Measurements from ENCODE around the gene PDIA6. TPM values are rescaled to one million over a fixed set of nuclear protein-coding genes. Genes with fewer than 3 reads are reported as not detected.

Gene PDIA6
- total RNA-seq, 5 donors from 2014 or later (not counting 1 experiment from before 2014, with no cell fraction given) = 32.6 to 72.3 (median 50.9) TPM

- 93% methylated on average over 7 of the region's 8 CpGs for WGBS (ENCODE audit: insufficient coverage)
- DNase-seq (no peak), ATAC-seq (replicated peaks in 1 of 4) (no peak)
- Mint-ChIP-seq H3K36me3 (peaks cover 2% of the 10 kb centered on the region), H3K27ac (no peak overlapping the region), H3K9me3 (no peaks in the 10 kb centered on the region), H3K4me3 (no peak overlapping the region), H3K4me1 (no peaks in the 10 kb centered on the region), H3K27me3 (no peaks in the 10 kb centered on the region)
- H3K9me3 ChIP-seq = no peaks in the 10 kb centered on the region
- H3K4me1 ChIP-seq (ENCODE audit: control insufficient read depth in 1 of 2, extremely low read depth in 1 of 2, insufficient read depth in 2 of 2, low read length in 2 of 2) = no peaks in the 10 kb centered on the region
- H3K36me3 ChIP-seq (ENCODE audit: control insufficient read depth in 2 of 2, extremely low read depth in 1 of 2, insufficient read depth in 1 of 2, low read length in 1 of 2) = peaks cover 3 to 4% of the 10 kb centered on the region in 2 donors
- POLR2A ChIA-PET = no interaction called here
- no peak overlapping the region for H3K4me3 ChIP-seq (ENCODE audit: control insufficient read depth in 1 of 2, extremely low read depth in 1 of 2, low read length in 1 of 2)
- no peak overlapping the region for H3K27ac ChIP-seq (ENCODE audit: low read length)
- CTCF ChIA-PET = no interaction called here
- no peaks in the 10 kb centered on the region for H3K27me3 ChIP-seq (replicated peaks in 1 of 2; ENCODE audit: control insufficient read depth in 2 of 2, extremely low read depth in 1 of 2, insufficient read depth in 2 of 2, low read length in 1 of 2)
Observed at GRCh38 chr2:10773821-10774341, 38.7 kb downstream of the PDIA6 start.

DNA sequence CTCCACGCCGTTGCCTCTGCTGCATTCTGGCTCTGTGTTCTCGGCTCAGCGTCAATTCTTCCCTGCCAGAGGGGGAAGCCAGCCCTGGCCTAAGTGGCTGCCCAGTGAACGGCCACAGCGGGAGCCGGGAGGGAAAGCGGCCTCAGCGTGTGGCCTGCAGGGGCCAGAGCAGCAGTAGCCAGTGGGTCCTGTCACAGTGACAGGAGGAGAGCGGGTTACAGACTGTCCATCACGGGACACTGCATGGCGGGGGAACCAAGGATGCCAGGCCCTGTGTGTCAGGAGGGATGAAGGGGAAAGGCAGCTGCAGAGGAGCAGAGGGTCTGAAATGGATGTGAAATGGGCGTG is 39.7 kb downstream of the PDIA6 start:
- H3K27ac Mint-ChIP-seq = no peak overlapping the region
- H3K27me3 Mint-ChIP-seq = no peaks in the 10 kb centered on the region
- H3K4me1 Mint-ChIP-seq = no peaks in the 10 kb centered on the region
- H3K9me3 ChIP-seq = no peaks in the 10 kb centered on the region
- H3K4me3 Mint-ChIP-seq = no peak overlapping the region
- DNase-seq = no peak
- H3K4me3 ChIP-seq (ENCODE audit: control insufficient read depth in 1 of 2, extremely low read depth in 1 of 2, low read length in 1 of 2) = no peak overlapping the region
- H3K4me1 ChIP-seq (ENCODE audit: control insufficient read depth in 1 of 2, extremely low read depth in 1 of 2, insufficient read depth in 2 of 2, low read length in 2 of 2) = no peaks in the 10 kb centered on the region
- H3K36me3 ChIP-seq (ENCODE audit: control insufficient read depth in 2 of 2, extremely low read depth in 1 of 2, insufficient read depth in 1 of 2, low read length in 1 of 2) = peaks cover 0 to 3% of the 10 kb centered on the region in 2 donors
- ChIA-PET POLR2A (no interaction called here), CTCF (no interaction called here)
- ATAC-seq (replicated peaks in 1 of 4) = no peak
- no peaks in the 10 kb centered on the region for H3K36me3 Mint-ChIP-seq
- H3K27me3 ChIP-seq (replicated peaks in 1 of 2; ENCODE audit: control insufficient read depth in 2 of 2, extremely low read depth in 1 of 2, insufficient read depth in 2 of 2, low read length in 1 of 2) = no peaks in the 10 kb centered on the region
- 90% methylated on average over 12 of the region's 13 CpGs for WGBS (ENCODE audit: insufficient coverage)
- no peak overlapping the region for H3K27ac ChIP-seq (ENCODE audit: low read length)
- no peaks in the 10 kb centered on the region for H3K9me3 Mint-ChIP-seq

DNA sequence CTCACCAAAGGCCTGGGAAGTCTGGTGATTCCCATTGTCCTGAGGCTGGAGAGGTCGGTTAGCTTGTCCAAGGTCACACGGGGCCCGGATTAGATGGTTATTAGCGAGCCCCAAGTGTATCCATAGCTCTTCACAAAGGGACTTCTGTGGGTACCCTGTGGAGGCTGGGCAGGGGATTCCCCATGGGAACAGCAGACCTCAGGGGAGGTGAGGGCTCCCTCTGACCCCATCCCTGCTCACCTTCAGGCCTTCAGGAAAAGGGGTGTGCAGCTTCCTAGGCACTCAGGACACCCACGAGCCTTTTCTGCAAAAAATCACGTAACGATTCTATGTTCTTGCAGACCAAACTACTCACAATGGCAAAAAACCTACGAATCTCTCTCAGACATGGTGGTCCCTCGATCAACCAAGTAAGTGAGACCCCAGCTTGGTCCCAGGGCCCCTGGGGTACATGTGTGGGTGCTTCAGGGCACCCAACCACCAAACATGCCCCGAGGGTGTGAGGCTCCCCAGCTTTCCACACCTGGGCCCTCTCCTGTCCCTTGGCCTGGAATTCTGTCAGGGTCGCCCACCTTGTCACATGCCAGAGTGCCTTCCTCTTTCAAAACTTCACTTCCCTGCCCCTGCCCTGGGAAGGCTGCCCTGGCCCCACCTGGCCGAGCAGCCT is 40.3 kb downstream of the PDIA6 start:
- no peaks in the 10 kb centered on the region for H3K27me3 ChIP-seq (replicated peaks in 1 of 2; ENCODE audit: control insufficient read depth in 2 of 2, extremely low read depth in 1 of 2, insufficient read depth in 2 of 2, low read length in 1 of 2)

GRCh38 chr2:10771786-10772185 is 40.8 kb downstream of the PDIA6 start:
- DNase-seq (no peak), ATAC-seq (replicated peaks in 1 of 4) (no peak)
- no peaks in the 10 kb centered on the region for H3K36me3 Mint-ChIP-seq
- ChIA-PET CTCF (no interaction called here), POLR2A (no interaction called here)
- H3K4me3 ChIP-seq (ENCODE audit: control insufficient read depth in 1 of 2, extremely low read depth in 1 of 2, low read length in 1 of 2) = no peak overlapping the region
- 66% methylated on average over 6 of the region's 13 CpGs for WGBS (ENCODE audit: insufficient coverage)
- no peaks in the 10 kb centered on the region for H3K36me3 ChIP-seq (ENCODE audit: control insufficient read depth in 2 of 2, extremely low read depth in 1 of 2, insufficient read depth in 1 of 2, low read length in 1 of 2)
- H3K9me3 ChIP-seq = no peaks in the 10 kb centered on the region
- no peaks in the 10 kb centered on the region for H3K4me1 Mint-ChIP-seq
- H3K27ac Mint-ChIP-seq = no peak overlapping the region
- no peaks in the 10 kb centered on the region for H3K27me3 ChIP-seq (replicated peaks in 1 of 2; ENCODE audit: control insufficient read depth in 2 of 2, extremely low read depth in 1 of 2, insufficient read depth in 2 of 2, low read length in 1 of 2)
- no peaks in the 10 kb centered on the region for H3K9me3 Mint-ChIP-seq
- no peaks in the 10 kb centered on the region for H3K27me3 Mint-ChIP-seq
- H3K27ac ChIP-seq (ENCODE audit: low read length) = no peak overlapping the region
- no peak overlapping the region for H3K4me3 Mint-ChIP-seq
- no peaks in the 10 kb centered on the region for H3K4me1 ChIP-seq (ENCODE audit: control insufficient read depth in 1 of 2, extremely low read depth in 1 of 2, insufficient read depth in 2 of 2, low read length in 2 of 2)

More for the DNA sequence above, 40.3 kb downstream of the PDIA6 start:
- POLR2A ChIA-PET = no interaction called here
- no peak overlapping the region for H3K4me3 Mint-ChIP-seq
- Histone ChIP-seq H3K36me3 (ENCODE audit: control insufficient read depth in 2 of 2, extremely low read depth in 1 of 2, insufficient read depth in 1 of 2, low read length in 1 of 2) (peaks cover 0 to under 1% of the 10 kb centered on the region in 2 donors), H3K4me1 (ENCODE audit: control insufficient read depth in 1 of 2, extremely low read depth in 1 of 2, insufficient read depth in 2 of 2, low read length in 2 of 2) (no peaks in the 10 kb centered on the region), H3K9me3 (no peaks in the 10 kb centered on the region), H3K27ac (ENCODE audit: low read length) (no peak overlapping the region), H3K4me3 (ENCODE audit: control insufficient read depth in 1 of 2, extremely low read depth in 1 of 2, low read length in 1 of 2) (no peak overlapping the region)
- no peak overlapping the region for H3K27ac Mint-ChIP-seq
- no peaks in the 10 kb centered on the region for H3K9me3 Mint-ChIP-seq
- WGBS (ENCODE audit: insufficient coverage) = 90% methylated on average over 9 of the region's 12 CpGs
- DNase-seq (no peak), ATAC-seq (replicated peaks in 1 of 4) (no peak)
- CTCF ChIA-PET = no interaction called here
- H3K36me3 Mint-ChIP-seq = no peaks in the 10 kb centered on the region
- no peaks in the 10 kb centered on the region for H3K4me1 Mint-ChIP-seq
- no peaks in the 10 kb centered on the region for H3K27me3 Mint-ChIP-seq

GRCh38 chr2:10770956-10771750 is 41.4 kb downstream of the PDIA6 start:
- no peaks in the 10 kb centered on the region for H3K27me3 ChIP-seq (replicated peaks in 1 of 2; ENCODE audit: control insufficient read depth in 2 of 2, extremely low read depth in 1 of 2, insufficient read depth in 2 of 2, low read length in 1 of 2)
- H3K4me1 ChIP-seq (ENCODE audit: control insufficient read depth in 1 of 2, extremely low read depth in 1 of 2, insufficient read depth in 2 of 2, low read length in 2 of 2) = no peaks in the 10 kb centered on the region
- H3K36me3 ChIP-seq (ENCODE audit: control insufficient read depth in 2 of 2, extremely low read depth in 1 of 2, insufficient read depth in 1 of 2, low read length in 1 of 2) = no peaks in the 10 kb centered on the region
- no peak for DNase-seq
- ChIA-PET POLR2A (no interaction called here), CTCF (no interaction called here)
- H3K27ac Mint-ChIP-seq = no peak overlapping the region
- no peak overlapping the region for H3K27ac ChIP-seq (ENCODE audit: low read length)
- no peak overlapping the region for H3K4me3 ChIP-seq (ENCODE audit: control insufficient read depth in 1 of 2, extremely low read depth in 1 of 2, low read length in 1 of 2)
- no peaks in the 10 kb centered on the region for H3K27me3 Mint-ChIP-seq
- H3K4me3 Mint-ChIP-seq = no peak overlapping the region
- no peaks in the 10 kb centered on the region for H3K4me1 Mint-ChIP-seq
- no peaks in the 10 kb centered on the region for H3K9me3 ChIP-seq
- no peaks in the 10 kb centered on the region for H3K9me3 Mint-ChIP-seq
- ATAC-seq (replicated peaks in 1 of 4) = no peak
- 90% methylated on average over 15 of the region's 22 CpGs for WGBS (ENCODE audit: insufficient coverage)
- no peaks in the 10 kb centered on the region for H3K36me3 Mint-ChIP-seq

DNA sequence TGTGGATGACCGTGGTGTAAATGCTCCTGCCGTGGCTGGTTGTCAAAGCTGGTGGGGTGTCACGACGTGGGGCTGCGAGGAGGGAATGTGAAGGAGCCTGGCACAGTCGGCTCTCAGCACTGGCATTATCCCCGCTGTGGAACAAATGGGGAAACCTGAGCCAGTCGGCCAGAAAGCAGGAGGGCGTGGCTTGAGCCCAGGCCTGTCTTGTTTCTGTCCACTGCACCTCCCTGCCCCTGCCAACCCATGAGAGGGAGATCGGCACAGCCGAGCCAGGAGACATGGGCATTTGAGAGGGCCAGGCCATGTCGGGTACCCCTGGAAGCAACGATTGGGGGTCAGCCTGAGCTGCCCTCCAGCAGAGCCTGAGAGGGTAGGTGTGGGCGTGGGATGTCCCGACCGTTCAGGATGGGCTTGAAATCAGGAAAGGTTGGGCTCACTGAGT is 44.5 kb downstream of the PDIA6 start:
- Mint-ChIP-seq H3K36me3 (no peaks in the 10 kb centered on the region), H3K4me1 (peaks cover 0 to 2% (median 0%) of the 10 kb centered on the region in 3 donors), H3K27me3 (peaks cover 2% of the 10 kb centered on the region in 2 donors), H3K27ac (no peak overlapping the region), H3K9me3 (no peaks in the 10 kb centered on the region), H3K4me3 (no peak overlapping the region)
- ATAC-seq (replicated peaks in 1 of 4) (no peak), DNase-seq (no peak)
- POLR2A ChIA-PET = no interaction called here
- H3K27ac ChIP-seq (ENCODE audit: low read length) = no peak overlapping the region
- no peaks in the 10 kb centered on the region for H3K36me3 ChIP-seq (ENCODE audit: control insufficient read depth in 2 of 2, extremely low read depth in 1 of 2, insufficient read depth in 1 of 2, low read length in 1 of 2)
- H3K4me1 ChIP-seq (ENCODE audit: control insufficient read depth in 1 of 2, extremely low read depth in 1 of 2, insufficient read depth in 2 of 2, low read length in 2 of 2) = no peaks in the 10 kb centered on the region
- 76% methylated on average over 16 of the region's 16 CpGs for WGBS (ENCODE audit: insufficient coverage)
- CTCF ChIA-PET = no interaction called here
- no peak overlapping the region for H3K4me3 ChIP-seq (ENCODE audit: control insufficient read depth in 1 of 2, extremely low read depth in 1 of 2, low read length in 1 of 2)
- H3K27me3 ChIP-seq (replicated peaks in 1 of 2; ENCODE audit: control insufficient read depth in 2 of 2, extremely low read depth in 1 of 2, insufficient read depth in 2 of 2, low read length in 1 of 2) = peaks cover 0 to 17% of the 10 kb centered on the region in 2 experiments
- no peaks in the 10 kb centered on the region for H3K9me3 ChIP-seq

Measured in T-cell (primary cell).